Activated CD4-positive, alpha-beta memory T cell treated with anti-CD3 and anti-CD28 coated beads, Interleukin-2, amount 10 ng/mL, durations not matched to agents 7 days and 5 days (primary cell): ENCODE measurements around the gene CCSER1. TPM values are rescaled to one million over a fixed set of nuclear protein-coding genes. Genes with fewer than 3 reads are reported as not detected.
"Not testable (repeated sequence)": the region's sequence is repeated elsewhere in the genome, so short reads cannot be mapped to it uniquely, and the experiment has no call there.

ENCODE experiments used
- CTCF ChIA-PET: fragments of 350-600 bp; sonication (Branson Sonifier 250); formaldehyde crosslinking; loops from one replicate; lab custom pipeline; 2021; ENCODE audit warnings: antibody characterized with exemption, inconsistent platforms; lab: Charles Lee
- POLR2A ChIA-PET: fragments of 350-600 bp; sonication (Branson Sonifier 250); formaldehyde crosslinking; loops from one replicate; lab custom pipeline; 2021; ENCODE audit warnings: antibody characterized with exemption; lab: Charles Lee
- DNase-seq: peaks from one replicate; pipeline ENCODE4 v3.0.0-alpha.2; 2020
- H3K27ac Mint-ChIP-seq: one replicate; pipeline ENCODE4 v1.8.0; 2021; ENCODE audit warnings: mild to moderate bottlenecking, mixed read lengths
- H3K27me3 Mint-ChIP-seq: one replicate; pipeline ENCODE4 v1.8.0; 2021; ENCODE audit warnings: mixed read lengths
- H3K36me3 Mint-ChIP-seq: one replicate; pipeline ENCODE4 v1.8.0; 2021; ENCODE audit warnings: low read depth, mixed read lengths
- H3K4me1 Mint-ChIP-seq: one replicate; pipeline ENCODE4 v1.8.0; 2021; ENCODE audit warnings: mixed read lengths
- H3K4me3 Mint-ChIP-seq: one replicate; pipeline ENCODE4 v1.8.0; 2021; ENCODE audit warnings: mild to moderate bottlenecking, mixed read lengths
- H3K9me3 Mint-ChIP-seq: one replicate; pipeline ENCODE4 v1.8.0; 2021; ENCODE audit warnings: mixed read lengths
- total RNA-seq, 2 experiments: library from RNA; stranded (reverse); gene quantifications; one replicate each; pipeline ENCODE4 v1.2.3, GENCODE V29; 2021

The CCSER1 gene
- total RNA-seq, 2 experiments from 2014 or later = 0.50 to 0.73 TPM

DNA sequence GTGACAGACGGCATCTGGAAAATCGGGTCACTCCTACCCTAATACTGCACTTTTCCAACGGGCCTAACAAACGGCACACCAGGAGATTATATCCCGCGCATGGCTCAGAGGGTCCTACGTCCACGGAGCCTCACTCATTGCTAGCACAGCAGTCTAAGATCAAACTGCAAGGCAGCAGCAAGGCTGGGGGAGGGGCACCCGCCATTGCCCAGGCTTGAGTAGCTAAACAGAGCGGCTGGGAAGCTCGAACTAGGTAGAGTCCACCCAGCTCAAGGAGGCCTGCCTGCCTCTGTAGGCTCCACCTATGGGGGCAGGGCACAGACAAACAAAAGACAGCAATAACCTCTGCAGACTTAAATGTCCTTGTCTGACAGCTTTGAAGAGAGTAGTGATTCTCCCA is 280.7 kb downstream of the CCSER1 start:
- DNase-seq, CTCF ChIA-PET, H3K27me3 Mint-ChIP-seq, H3K4me3 Mint-ChIP-seq, H3K36me3 Mint-ChIP-seq, H3K4me1 Mint-ChIP-seq, H3K9me3 Mint-ChIP-seq, POLR2A ChIA-PET, H3K27ac Mint-ChIP-seq: not testable (repeated sequence)

DNA sequence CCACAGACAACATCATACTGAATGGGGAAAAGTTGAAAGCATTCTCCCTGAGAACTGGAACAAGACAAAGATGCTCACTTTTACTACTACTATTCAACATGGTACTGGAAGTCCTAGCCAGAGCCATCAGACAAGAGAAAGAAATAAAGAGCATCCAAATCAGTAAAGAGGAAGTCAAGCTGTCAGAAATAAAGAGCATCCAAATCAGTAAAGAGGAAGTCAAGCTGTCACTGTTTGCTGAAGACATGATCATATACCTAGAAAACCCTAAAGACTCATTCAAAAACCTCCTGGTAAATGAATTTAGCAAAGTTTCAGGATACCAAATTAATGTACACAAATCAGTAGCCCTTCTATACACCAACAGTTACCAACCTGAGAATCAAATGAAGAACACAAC is 285.6 kb downstream of the CCSER1 start:
- H3K27me3 Mint-ChIP-seq, POLR2A ChIA-PET, H3K36me3 Mint-ChIP-seq, CTCF ChIA-PET, H3K4me3 Mint-ChIP-seq, H3K27ac Mint-ChIP-seq, H3K9me3 Mint-ChIP-seq, DNase-seq, H3K4me1 Mint-ChIP-seq: not testable (repeated sequence)

DNA sequence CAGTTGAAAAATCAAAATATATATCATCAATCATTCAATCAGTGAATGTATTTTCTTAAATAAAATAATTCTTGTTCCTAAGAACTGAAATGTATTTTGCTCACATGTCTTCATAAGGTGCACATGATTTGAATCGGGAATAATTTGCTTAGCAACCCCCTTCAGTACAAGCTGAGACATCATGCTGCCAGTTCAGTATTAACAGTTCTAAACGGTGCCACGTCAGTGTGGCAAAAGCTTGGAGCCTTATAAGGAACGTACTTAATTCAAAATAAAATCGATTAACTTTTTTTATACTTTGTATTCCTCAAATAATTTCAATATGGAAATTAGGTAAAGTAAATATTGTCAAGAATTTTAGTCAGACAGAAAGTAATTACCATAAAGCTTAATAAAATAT is 287.9 kb downstream of the CCSER1 start:
- no peak overlapping the region for H3K4me3 Mint-ChIP-seq
- DNase-seq = no peak
- CTCF ChIA-PET = no interaction called here

DNA sequence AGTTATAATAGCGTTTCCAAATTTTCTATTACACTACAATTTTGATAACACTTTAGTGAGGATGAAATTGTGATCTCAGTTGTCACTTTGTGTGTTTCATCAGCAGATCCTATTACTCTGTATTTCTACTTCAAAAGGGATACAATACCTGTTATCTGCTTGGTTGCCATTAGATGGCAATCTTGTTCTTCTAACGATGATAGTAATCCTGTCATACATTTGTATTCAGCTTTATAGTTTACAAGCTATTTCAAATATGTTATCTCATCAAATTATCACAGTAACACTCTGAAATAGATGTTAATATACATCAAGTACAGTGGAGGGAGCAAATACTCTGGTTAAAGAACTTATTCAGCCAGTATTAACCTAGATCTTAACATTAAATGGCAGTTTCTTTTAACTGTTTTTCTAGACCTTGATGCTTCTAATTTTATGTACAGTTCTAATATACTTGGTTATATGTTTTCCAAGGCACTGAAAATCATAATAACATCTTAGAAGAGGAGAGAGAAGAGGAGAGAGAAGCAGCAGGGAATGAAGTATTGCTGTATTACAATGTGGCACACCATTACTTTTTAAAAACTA is 292.0 kb downstream of the CCSER1 start:
- Mint-ChIP-seq H3K27me3 (no peaks in the 10 kb centered on the region), H3K4me1 (no peaks in the 10 kb centered on the region), H3K36me3 (no peaks in the 10 kb centered on the region), H3K27ac (no peak overlapping the region), H3K9me3 (no peaks in the 10 kb centered on the region), H3K4me3 (no peak overlapping the region)
- CTCF ChIA-PET = no interaction called here
- POLR2A ChIA-PET = no interaction called here
- no peak for DNase-seq

More for the DNA sequence above, 287.9 kb downstream of the CCSER1 start:
- Mint-ChIP-seq H3K27me3 (no peaks in the 10 kb centered on the region), H3K27ac (no peak overlapping the region), H3K4me1 (no peaks in the 10 kb centered on the region), H3K36me3 (no peaks in the 10 kb centered on the region), H3K9me3 (no peaks in the 10 kb centered on the region)
- POLR2A ChIA-PET = no interaction called here

DNA sequence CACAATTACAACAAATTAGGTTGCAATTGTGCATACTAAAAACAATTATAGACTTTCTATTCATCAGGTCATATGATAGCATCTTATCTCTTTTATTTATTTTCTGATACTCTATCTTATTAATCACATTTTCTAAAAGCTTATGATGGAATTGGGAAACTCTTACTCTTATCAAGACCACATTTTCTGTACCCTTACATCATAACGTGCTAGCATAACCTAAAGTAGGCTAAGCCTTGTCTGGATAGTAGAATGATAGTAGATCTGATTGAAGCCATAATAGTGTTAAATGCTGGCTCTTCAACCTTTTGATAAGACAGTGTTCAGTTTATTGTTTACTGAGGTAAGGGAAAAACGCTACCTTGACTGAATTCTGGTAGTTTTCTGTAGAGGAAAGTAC is 294.0 kb downstream of the CCSER1 start:
- Mint-ChIP-seq H3K9me3 (no peaks in the 10 kb centered on the region), H3K4me3 (no peak overlapping the region), H3K4me1 (no peaks in the 10 kb centered on the region), H3K36me3 (no peaks in the 10 kb centered on the region), H3K27ac (no peak overlapping the region), H3K27me3 (no peaks in the 10 kb centered on the region)
- POLR2A ChIA-PET = no interaction called here
- DNase-seq = no peak
- CTCF ChIA-PET = no interaction called here

DNA sequence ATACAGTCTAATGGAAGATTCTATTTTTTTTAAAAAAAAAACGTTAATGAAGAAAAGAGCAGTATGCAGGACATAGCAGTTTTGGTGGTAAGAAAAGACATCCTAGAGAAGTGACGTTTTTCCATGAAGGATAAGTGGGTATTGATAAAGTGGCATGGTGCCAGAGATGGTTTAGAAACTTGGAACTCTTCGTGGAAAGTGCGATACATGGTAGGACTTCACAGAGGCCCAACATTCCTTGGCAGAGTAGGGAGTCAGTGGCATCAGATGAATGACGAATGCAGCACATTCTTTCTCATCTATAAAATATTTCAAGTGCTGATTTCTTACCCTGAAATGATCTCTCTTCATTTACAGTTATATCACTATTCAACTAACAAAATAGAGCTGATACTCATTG is 298.7 kb downstream of the CCSER1 start:
- H3K36me3 Mint-ChIP-seq = no peaks in the 10 kb centered on the region
- no peaks in the 10 kb centered on the region for H3K4me1 Mint-ChIP-seq
- ChIA-PET POLR2A (no interaction called here), CTCF (no interaction called here)
- no peak for DNase-seq
- no peak overlapping the region for H3K27ac Mint-ChIP-seq
- no peaks in the 10 kb centered on the region for H3K27me3 Mint-ChIP-seq
- no peaks in the 10 kb centered on the region for H3K9me3 Mint-ChIP-seq
- H3K4me3 Mint-ChIP-seq = no peak overlapping the region

DNA sequence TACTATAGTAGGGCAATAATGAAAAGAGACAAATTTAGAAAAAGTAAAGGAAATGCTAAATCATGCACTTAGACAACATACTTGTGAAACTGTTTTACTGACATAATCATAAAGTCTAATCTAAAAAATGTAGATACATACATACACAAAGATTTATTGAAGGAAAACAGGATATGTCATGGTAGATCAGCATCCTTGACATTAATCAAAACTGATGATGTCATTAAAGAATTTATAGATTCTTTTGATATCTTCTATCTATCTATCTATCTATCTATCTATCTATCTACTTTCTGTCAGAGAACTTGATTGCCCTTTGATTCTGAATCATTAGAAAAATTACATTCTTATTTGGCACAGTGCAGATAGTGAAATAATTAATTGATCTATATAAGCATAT is 311.3 kb downstream of the CCSER1 start:
- DNase-seq = no peak
- no peaks in the 10 kb centered on the region for H3K4me1 Mint-ChIP-seq
- CTCF ChIA-PET = no interaction called here
- no peak overlapping the region for H3K4me3 Mint-ChIP-seq
- no peaks in the 10 kb centered on the region for H3K27me3 Mint-ChIP-seq
- POLR2A ChIA-PET = no interaction called here
- H3K9me3 Mint-ChIP-seq = no peaks in the 10 kb centered on the region
- H3K27ac Mint-ChIP-seq = no peak overlapping the region
- H3K36me3 Mint-ChIP-seq = no peaks in the 10 kb centered on the region

DNA sequence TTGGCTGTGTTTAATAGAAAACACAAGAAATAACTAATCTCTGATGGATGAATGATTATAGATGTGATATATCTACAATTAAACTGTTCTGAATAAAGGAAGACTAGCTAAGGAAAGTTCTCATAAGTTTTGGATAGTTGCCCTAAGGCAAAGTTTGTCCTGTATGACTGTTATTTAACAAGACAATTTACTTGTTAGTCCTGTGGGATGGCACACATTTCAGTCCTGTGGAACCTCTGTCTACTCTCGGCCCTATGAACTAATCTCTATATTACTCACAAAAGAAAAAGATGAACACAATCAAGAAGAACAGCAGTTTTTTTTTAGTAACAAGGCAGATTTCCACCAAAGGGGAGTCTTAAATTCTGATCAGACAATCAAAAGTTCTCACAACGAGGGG is 314.6 kb downstream of the CCSER1 start:
- no peaks in the 10 kb centered on the region for H3K9me3 Mint-ChIP-seq
- no peak overlapping the region for H3K27ac Mint-ChIP-seq
- DNase-seq = no peak
- no peaks in the 10 kb centered on the region for H3K27me3 Mint-ChIP-seq
- no peak overlapping the region for H3K4me3 Mint-ChIP-seq
- H3K4me1 Mint-ChIP-seq = no peaks in the 10 kb centered on the region
- H3K36me3 Mint-ChIP-seq = no peaks in the 10 kb centered on the region
- CTCF ChIA-PET = no interaction called here
- POLR2A ChIA-PET = no interaction called here

DNA sequence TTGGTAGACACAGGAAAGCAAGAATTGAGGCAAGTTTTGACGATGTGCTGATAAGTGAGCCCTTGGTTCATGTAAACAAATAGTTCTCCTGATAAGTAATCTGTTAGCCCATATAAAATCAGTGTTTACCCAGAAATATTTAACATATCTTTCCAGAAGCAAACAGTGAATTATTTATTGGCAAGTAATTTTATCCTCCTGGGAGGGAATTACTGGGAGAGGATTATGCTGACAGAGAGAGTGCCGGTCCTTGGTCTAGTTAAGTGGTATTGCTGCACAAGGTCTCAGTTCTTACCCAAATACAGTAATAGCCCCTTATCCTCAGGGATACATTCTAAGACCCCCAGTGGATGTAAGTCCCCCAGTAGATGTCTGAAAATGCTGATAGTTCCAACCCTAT is 315.4 kb downstream of the CCSER1 start:
- no peak overlapping the region for H3K4me3 Mint-ChIP-seq
- ChIA-PET POLR2A (no interaction called here), CTCF (no interaction called here)
- H3K9me3 Mint-ChIP-seq = no peaks in the 10 kb centered on the region
- H3K36me3 Mint-ChIP-seq = no peaks in the 10 kb centered on the region
- DNase-seq = no peak
- no peaks in the 10 kb centered on the region for H3K4me1 Mint-ChIP-seq
- no peaks in the 10 kb centered on the region for H3K27me3 Mint-ChIP-seq
- H3K27ac Mint-ChIP-seq = no peak overlapping the region

DNA sequence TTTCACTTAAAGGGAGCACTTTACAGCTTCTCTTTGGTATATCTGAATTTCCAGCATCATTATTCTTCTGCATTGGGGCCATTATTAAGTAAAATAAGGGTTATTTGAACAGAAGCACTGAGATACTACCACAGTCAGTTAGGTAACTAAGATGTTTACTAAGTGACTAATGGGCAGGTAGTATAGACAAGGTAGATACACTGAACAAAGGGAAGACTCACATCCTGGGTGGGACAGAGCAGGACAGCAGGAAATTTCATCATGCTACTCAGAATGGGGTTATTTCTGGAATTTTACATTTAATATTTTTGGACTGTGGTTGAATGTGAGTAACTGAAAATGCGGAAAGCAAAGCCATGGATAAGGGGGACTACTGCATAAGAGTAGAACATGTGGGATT is 316.0 kb downstream of the CCSER1 start:
- Mint-ChIP-seq H3K36me3 (no peaks in the 10 kb centered on the region), H3K4me3 (no peak overlapping the region)
- CTCF ChIA-PET = no interaction called here

DNA sequence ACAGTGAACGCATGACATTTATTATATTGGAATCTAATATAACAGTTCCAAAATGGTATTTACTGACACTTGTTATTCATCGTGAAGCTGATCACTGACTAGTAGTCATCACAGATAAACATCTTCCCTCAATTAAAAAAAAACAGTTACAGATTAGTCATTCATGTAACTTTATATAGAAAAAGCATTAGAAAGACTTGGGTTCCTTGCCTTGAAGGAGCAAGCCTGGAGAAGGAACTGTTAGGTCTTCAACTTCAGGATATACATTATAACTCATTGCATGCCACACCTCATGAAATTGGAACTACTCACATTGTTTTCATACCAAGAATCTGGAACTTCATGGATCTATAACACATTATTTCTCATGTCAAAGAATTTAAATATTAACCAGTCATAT is 317.7 kb downstream of the CCSER1 start:
- Mint-ChIP-seq H3K27me3 (no peaks in the 10 kb centered on the region), H3K4me1 (no peaks in the 10 kb centered on the region), H3K9me3 (no peaks in the 10 kb centered on the region), H3K4me3 (no peak overlapping the region), H3K27ac (no peak overlapping the region), H3K36me3 (no peaks in the 10 kb centered on the region)
- DNase-seq = no peak
- ChIA-PET POLR2A (no interaction called here), CTCF (no interaction called here)

More for the DNA sequence above, 316.0 kb downstream of the CCSER1 start:
- Mint-ChIP-seq H3K27me3 (no peaks in the 10 kb centered on the region), H3K9me3 (no peaks in the 10 kb centered on the region), H3K4me1 (no peaks in the 10 kb centered on the region), H3K27ac (no peak overlapping the region)
- POLR2A ChIA-PET = no interaction called here
- no peak for DNase-seq

DNA sequence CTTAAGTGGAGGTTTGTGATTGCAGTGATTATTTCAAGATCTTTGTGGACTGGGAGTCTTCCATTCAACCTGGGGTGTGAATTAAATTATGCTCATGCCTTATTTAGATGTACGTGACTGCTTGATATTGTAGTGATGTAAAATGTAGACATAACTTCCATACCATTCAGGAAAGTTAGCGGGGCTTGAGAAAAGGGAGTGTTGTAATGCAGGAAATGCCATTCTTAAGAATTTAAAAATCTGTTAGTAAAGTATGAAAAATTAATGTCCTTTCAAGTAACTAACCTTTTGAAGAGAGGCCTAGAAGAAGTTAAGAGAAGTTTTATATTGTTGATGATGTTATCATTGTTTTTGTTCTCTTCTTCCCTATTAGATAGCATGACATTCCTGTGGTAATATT is 318.2 kb downstream of the CCSER1 start:
- no peak for DNase-seq
- Mint-ChIP-seq H3K9me3 (no peaks in the 10 kb centered on the region), H3K4me1 (no peaks in the 10 kb centered on the region), H3K27me3 (no peaks in the 10 kb centered on the region), H3K27ac (no peak overlapping the region), H3K36me3 (no peaks in the 10 kb centered on the region), H3K4me3 (no peak overlapping the region)
- ChIA-PET CTCF (no interaction called here), POLR2A (no interaction called here)

DNA sequence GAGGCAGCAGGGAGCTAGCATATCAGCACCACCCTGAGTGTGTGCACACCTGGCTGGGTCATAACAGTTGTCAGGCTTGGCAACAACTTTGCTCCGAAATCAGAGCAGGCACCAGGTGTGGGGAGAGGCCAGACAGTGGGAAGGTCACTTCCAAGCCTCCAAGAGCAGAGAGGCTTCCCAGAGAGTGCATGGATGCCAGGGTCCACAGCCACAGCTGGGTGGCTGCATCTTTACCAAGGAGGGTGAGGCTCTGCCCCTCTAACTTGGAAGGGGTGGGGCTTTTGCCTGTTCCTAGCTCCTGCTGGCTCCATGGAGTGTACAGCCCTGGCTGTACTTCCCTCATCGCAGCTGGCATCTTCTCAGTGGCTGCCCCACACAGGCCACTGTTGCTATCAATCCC is 322.4 kb downstream of the CCSER1 start:
- ChIA-PET CTCF (no interaction called here), POLR2A (no interaction called here)
- H3K4me1 Mint-ChIP-seq = no peaks in the 10 kb centered on the region
- no peak overlapping the region for H3K4me3 Mint-ChIP-seq
- H3K27ac Mint-ChIP-seq = no peak overlapping the region
- DNase-seq = no peak
- no peaks in the 10 kb centered on the region for H3K36me3 Mint-ChIP-seq
- no peaks in the 10 kb centered on the region for H3K9me3 Mint-ChIP-seq
- no peaks in the 10 kb centered on the region for H3K27me3 Mint-ChIP-seq

DNA sequence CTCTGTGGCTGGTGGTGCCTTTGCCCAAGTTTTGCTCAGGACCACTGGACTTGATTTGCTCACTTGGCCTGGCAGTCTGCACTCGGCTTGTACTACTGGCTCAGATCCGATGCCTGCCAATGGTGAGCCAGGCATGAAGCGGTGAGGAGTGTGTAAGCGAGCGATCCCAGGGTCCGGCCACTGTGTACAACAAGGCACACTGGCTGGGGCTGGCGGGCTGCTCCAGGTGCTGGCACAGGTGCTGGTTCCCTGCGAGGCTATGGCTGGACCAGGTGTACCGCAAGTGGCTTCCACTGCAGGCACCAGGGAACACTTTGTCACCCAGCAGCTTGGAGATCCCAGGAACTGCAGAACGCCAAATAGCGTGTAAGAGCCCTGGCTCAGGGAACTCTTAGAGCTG is 329.7 kb downstream of the CCSER1 start:
- ChIA-PET POLR2A (no interaction called here), CTCF (no interaction called here)
- H3K4me3 Mint-ChIP-seq = no peak overlapping the region
- no peaks in the 10 kb centered on the region for H3K4me1 Mint-ChIP-seq
- H3K27me3 Mint-ChIP-seq = no peaks in the 10 kb centered on the region
- H3K36me3 Mint-ChIP-seq = no peaks in the 10 kb centered on the region
- no peak for DNase-seq
- no peak overlapping the region for H3K27ac Mint-ChIP-seq
- H3K9me3 Mint-ChIP-seq = peaks cover 2% of the 10 kb centered on the region
